Liver (tissue), 9 donors: Measurements from ENCODE around the gene STOML2. TPM values are rescaled to one million over a fixed set of nuclear protein-coding genes. Genes with fewer than 3 reads are reported as not detected.
A peak's percentile ranks its signal among the peaks of the same experiment; 100 is the strongest.

Source experiments
- DNase-seq: peaks from one replicate; pipeline ENCODE4 v3.0.0-alpha.2; 2017; ENCODE audit warnings: low spot score
- H3K27ac ChIP-seq, 2 donors: one replicate each; pipeline ENCODE4 v1.7.0; 2013; ENCODE audit warnings: inconsistent platforms in 2 of 2, low read length in 2 of 2, control low read depth in 1 of 2, low read depth in 1 of 2, mild to moderate bottlenecking in 1 of 2
- H3K27me3 ChIP-seq, 4 donors: one replicate each; pipeline versions ENCODE4 v1.6.1 to v1.7.0; 2013; ENCODE audit warnings: low read length in 3 of 4, inconsistent platforms in 1 of 4, mild to moderate bottlenecking in 1 of 4, moderate library complexity in 1 of 4; ENCODE audit not compliant: control insufficient read depth in 4 of 4, insufficient read depth in 4 of 4
- H3K36me3 ChIP-seq, 4 donors: one replicate each; pipeline versions ENCODE4 v1.6.1 to v1.7.0; 2013; ENCODE audit warnings: low read length in 3 of 4, mild to moderate bottlenecking in 3 of 4, low read depth in 1 of 4, moderate library complexity in 1 of 4; ENCODE audit not compliant: control insufficient read depth in 4 of 4, insufficient read depth in 3 of 4
- H3K4me1 ChIP-seq, 4 donors: one replicate each; pipeline versions ENCODE4 v1.6.1 to v1.7.0; 2013; ENCODE audit warnings: low read length in 3 of 4, mild to moderate bottlenecking in 3 of 4, moderate library complexity in 1 of 4; ENCODE audit not compliant: control insufficient read depth in 4 of 4, insufficient read depth in 4 of 4
- H3K4me3 ChIP-seq, 3 donors: one replicate each; pipeline versions ENCODE4 v1.6.1 to v1.7.0; 2013; ENCODE audit warnings: low read length in 3 of 3, control low read depth in 1 of 3, low read depth in 1 of 3, mild to moderate bottlenecking in 1 of 3
- H3K9ac ChIP-seq, 2 donors: one replicate each; pipeline ENCODE4 v1.7.0; 2013; ENCODE audit warnings: low read length in 2 of 2, mild to moderate bottlenecking in 2 of 2, moderate library complexity in 2 of 2, control low read depth in 1 of 2, low read depth in 1 of 2
- H3K9me3 ChIP-seq, 4 donors: one replicate each; pipeline versions ENCODE4 v1.6.1 to v1.7.0; 2013; ENCODE audit warnings: low read length in 3 of 4; ENCODE audit not compliant: control insufficient read depth in 4 of 4
- EGR1 ChIP-seq, 2 donors: IDR thresholded peaks; 2 replicates each; pipeline ENCODE4 v1.6.1; 2016 to 2018; ENCODE audit warnings: antibody characterized with exemption in 2 of 2, low read depth in 2 of 2
- FOXA1 ChIP-seq: IDR thresholded peaks from 2 replicates; pipeline ENCODE4 v1.6.1; 2016; ENCODE audit warnings: antibody characterized with exemption
- FOXA2 ChIP-seq: IDR thresholded peaks from 2 replicates; pipeline ENCODE4 v1.6.1; 2016; ENCODE audit warnings: antibody characterized with exemption
- GABPA ChIP-seq, 2 donors: IDR thresholded peaks in 1 of 2; conservative IDR thresholded peaks in 1 of 2; 2 replicates each; pipeline ENCODE4 v1.6.1; 2016; ENCODE audit warnings: antibody characterized with exemption in 2 of 2, mild to moderate bottlenecking in 1 of 2, moderate library complexity in 1 of 2
- HNF4A ChIP-seq, 2 donors: conservative IDR thresholded peaks; 2 replicates each; pipeline ENCODE4 v1.6.1; 2016; ENCODE audit warnings: antibody characterized with exemption in 2 of 2, mild to moderate bottlenecking in 2 of 2
- HNF4G ChIP-seq: IDR thresholded peaks from 2 replicates; pipeline ENCODE4 v1.6.1; 2016; ENCODE audit warnings: antibody characterized with exemption
- JUND ChIP-seq, 2 donors: IDR thresholded peaks; 2 replicates each; pipeline ENCODE4 v1.6.1; 2016; ENCODE audit warnings: antibody characterized with exemption in 2 of 2
- MAX ChIP-seq: IDR thresholded peaks from 2 replicates; pipeline ENCODE4 v1.6.1; 2016; ENCODE audit warnings: antibody characterized with exemption
- NR2F2 ChIP-seq: IDR thresholded peaks from 2 replicates; pipeline ENCODE4 v1.6.1; 2016; ENCODE audit warnings: antibody characterized with exemption
- RAD21 ChIP-seq, 2 donors: IDR thresholded peaks; 2 replicates each; pipeline ENCODE4 v1.6.1; 2016; ENCODE audit warnings: antibody characterized with exemption in 2 of 2, mild to moderate bottlenecking in 2 of 2
- REST ChIP-seq: IDR thresholded peaks from 2 replicates; pipeline ENCODE4 v1.6.1; 2016; ENCODE audit warnings: antibody characterized with exemption, mild to moderate bottlenecking
- RXRA ChIP-seq, 2 donors: IDR thresholded peaks; 2 replicates each; pipeline ENCODE4 v1.6.1; 2017 to 2018; ENCODE audit warnings: antibody characterized with exemption in 2 of 2, mild to moderate bottlenecking in 1 of 2
- SP1 ChIP-seq: IDR thresholded peaks from 2 replicates; pipeline ENCODE4 v1.6.1; 2018; ENCODE audit warnings: antibody characterized with exemption, mild to moderate bottlenecking
- TAF1 ChIP-seq: conservative IDR thresholded peaks from 2 replicates; pipeline ENCODE4 v1.6.1; 2016; ENCODE audit warnings: antibody characterized with exemption, mild to moderate bottlenecking
- YY1 ChIP-seq: IDR thresholded peaks from 2 replicates; pipeline ENCODE4 v1.6.1; 2016; ENCODE audit warnings: antibody characterized with exemption, mild to moderate bottlenecking
- WGBS: extraction: QIAGEN DNeasy Blood & Tissue Kit; methylation state at CpG from one replicate; pipeline ENCODE4 v1.1.7; 2013; 5-methylcytosine and 5-hydroxymethylcytosine counted together
- polyA plus RNA-seq, 2 donors: library from polyadenylated mRNA; stranded (reverse) in 1 of 2; unstranded in 1 of 2; fragments of 200-250 nt in 1 of 2; fragments of >200 nt in 1 of 2; fragmentation: Nextera tagmentation in 1 of 2; extraction: Ambion mirVana in 1 of 2; gene quantifications; one replicate each; pipeline versions ENCODE4 v1.2.1 to v1.2.3, GENCODE V29; 2013 to 2015
- total RNA-seq, 2 donors: library from RNA; depleted of rRNA; stranded (reverse); fragments of >200 nt; gene quantifications; one replicate each; pipeline ENCODE4 v1.2.3, GENCODE V29; 2014
- TF ChIP-seq, protein P1 (sequence below): IDR thresholded peaks from 2 replicates; pipeline ENCODE4 v1.6.1; 2016; ENCODE audit warnings: antibody characterized with exemption
- TF ChIP-seq, protein P2 (sequence below): fragments of 150-350 bp; IDR thresholded peaks from 2 replicates; pipeline ENCODE4 v1.5.1; 2017; ENCODE audit warnings: improper control_type of control experiment, low read depth, low read length; ENCODE audit not compliant: missing input control
- TF ChIP-seq, protein P3 (sequence below): IDR thresholded peaks from 2 replicates; pipeline ENCODE4 v1.6.1; 2016; ENCODE audit warnings: antibody characterized with exemption
- donor health status: healthy.
- donor health status: healthy.
- donor health status: healthy.
- donor health status: healthy.
- donor health status: healthy.

STOML2 gene
- total and polyA plus RNA-seq, 4 donors: 77.8 to 96.8 (median 81.5) TPM

DNA sequence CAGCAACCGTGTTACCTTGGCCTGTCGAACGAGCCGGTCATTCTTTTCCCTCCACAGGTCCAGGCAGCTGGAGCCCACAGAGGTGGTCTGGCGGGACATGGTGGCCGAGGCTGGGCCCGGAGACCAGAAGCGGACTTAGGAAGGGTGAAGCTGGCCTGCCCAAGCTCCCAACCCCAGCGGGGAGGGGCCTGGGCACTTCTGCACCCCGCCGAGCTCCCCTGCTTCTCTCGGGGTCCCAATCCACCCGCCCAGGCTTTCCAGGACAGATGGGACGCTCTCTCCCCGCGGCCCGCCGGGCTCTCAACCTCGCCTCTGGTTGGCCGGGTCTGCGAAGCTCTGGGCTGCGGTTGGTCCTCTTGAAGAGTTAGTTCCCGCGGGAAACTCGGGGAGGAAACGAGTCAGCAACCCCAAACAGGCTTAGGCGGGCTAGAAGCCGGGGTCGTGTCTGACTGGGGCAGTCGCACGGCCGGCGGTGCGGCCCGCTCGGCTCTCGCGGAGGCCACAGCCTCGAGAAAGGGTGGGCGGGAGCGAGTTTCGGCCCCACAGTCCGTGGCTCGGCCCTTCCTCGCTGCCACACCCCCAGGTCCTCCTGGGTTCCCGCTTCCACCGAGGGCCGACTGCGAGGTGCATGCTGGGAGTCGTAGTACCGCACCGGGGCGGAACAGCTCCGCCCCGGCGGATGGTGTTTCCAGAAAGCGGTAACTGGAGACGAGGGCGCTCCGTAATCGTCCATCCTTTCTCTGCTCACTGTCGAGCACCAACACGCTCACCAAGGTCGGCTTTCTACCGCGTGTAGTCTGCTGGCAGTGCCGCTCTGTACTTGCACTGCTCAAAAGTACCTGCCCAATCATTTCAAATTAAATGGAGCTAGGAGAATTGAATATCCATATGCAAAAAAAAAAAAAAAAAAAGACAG lies 23.2 kb downstream of the STOML2 start, which contains the start of gene FANCG:
FANCG (minus strand) TSS at position 517 of the 916 bp plus-strand sequence; CDS start at position 99, 418 bp downstream.
- Histone ChIP-seq H3K36me3 (peaks cover 0 to 5% (median 0%) of the 10 kb centered on the region in 4 donors), H3K27me3 (no peaks in the 10 kb centered on the region), H3K4me1 (peaks cover 2 to 17% (median 14%) of the 10 kb centered on the region in 4 donors), H3K9ac (peak within 1 kb of the TSS; percentile 4 to 8), H3K4me3 (peak within 1 kb of the TSS; percentile 88 to 95 (median 95)), H3K27ac (peak within 1 kb of the TSS; percentile 32 to 75), H3K9me3 (no peaks in the 10 kb centered on the region)
- WGBS: under 1% methylated on average over 67 of the region's 67 CpGs
- TF ChIP-seq HNF4G (no peak), RAD21 (IDR thresholded peaks at IDR 0.05) (no peak), SP1 (peak; percentile 53), EGR1 (IDR thresholded peaks at IDR 0.05; ENCODE audit: low read depth in 2 of 2) (no peak), REST (peak; percentile 19), NR2F2 (no peak), JUND (IDR thresholded peaks at IDR 0.05) (no peak), FOXA1 (no peak), GABPA (IDR thresholded peaks at IDR 0.05 in 1 of 2, conservative IDR thresholded peaks at IDR 0.05 in 1 of 2) (peak; percentile 68 to 87), FOXA2 (peak; percentile 9), TAF1 (no peak), MAX (peak; percentile 80), HNF4A (conservative IDR thresholded peaks at IDR 0.05) (peak in 1 of 2 donors; percentile 15), YY1 (peak; percentile 88), RXRA (IDR thresholded peaks at IDR 0.05) (peak; percentile 20 to 38)
- TF ChIP-seq, protein P1, sequence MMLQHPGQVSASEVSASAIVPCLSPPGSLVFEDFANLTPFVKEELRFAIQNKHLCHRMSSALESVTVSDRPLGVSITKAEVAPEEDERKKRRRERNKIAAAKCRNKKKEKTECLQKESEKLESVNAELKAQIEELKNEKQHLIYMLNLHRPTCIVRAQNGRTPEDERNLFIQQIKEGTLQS: no peak
- TF ChIP-seq, protein P2, sequence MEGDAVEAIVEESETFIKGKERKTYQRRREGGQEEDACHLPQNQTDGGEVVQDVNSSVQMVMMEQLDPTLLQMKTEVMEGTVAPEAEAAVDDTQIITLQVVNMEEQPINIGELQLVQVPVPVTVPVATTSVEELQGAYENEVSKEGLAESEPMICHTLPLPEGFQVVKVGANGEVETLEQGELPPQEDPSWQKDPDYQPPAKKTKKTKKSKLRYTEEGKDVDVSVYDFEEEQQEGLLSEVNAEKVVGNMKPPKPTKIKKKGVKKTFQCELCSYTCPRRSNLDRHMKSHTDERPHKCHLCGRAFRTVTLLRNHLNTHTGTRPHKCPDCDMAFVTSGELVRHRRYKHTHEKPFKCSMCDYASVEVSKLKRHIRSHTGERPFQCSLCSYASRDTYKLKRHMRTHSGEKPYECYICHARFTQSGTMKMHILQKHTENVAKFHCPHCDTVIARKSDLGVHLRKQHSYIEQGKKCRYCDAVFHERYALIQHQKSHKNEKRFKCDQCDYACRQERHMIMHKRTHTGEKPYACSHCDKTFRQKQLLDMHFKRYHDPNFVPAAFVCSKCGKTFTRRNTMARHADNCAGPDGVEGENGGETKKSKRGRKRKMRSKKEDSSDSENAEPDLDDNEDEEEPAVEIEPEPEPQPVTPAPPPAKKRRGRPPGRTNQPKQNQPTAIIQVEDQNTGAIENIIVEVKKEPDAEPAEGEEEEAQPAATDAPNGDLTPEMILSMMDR: no peak
- TF ChIP-seq, protein P3, sequence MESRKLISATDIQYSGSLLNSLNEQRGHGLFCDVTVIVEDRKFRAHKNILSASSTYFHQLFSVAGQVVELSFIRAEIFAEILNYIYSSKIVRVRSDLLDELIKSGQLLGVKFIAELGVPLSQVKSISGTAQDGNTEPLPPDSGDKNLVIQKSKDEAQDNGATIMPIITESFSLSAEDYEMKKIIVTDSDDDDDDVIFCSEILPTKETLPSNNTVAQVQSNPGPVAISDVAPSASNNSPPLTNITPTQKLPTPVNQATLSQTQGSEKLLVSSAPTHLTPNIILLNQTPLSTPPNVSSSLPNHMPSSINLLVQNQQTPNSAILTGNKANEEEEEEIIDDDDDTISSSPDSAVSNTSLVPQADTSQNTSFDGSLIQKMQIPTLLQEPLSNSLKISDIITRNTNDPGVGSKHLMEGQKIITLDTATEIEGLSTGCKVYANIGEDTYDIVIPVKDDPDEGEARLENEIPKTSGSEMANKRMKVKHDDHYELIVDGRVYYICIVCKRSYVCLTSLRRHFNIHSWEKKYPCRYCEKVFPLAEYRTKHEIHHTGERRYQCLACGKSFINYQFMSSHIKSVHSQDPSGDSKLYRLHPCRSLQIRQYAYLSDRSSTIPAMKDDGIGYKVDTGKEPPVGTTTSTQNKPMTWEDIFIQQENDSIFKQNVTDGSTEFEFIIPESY: peak; percentile 79
- DNase-seq: peak; percentile 86
